OCI-LY7 (cell line): ENCODE measurements around the gene AGXT2.

Experiments
- CTCF ChIP-seq: fragments of 200-600 bp; sonication (generic); conservative IDR thresholded peaks from 2 replicates; pipeline ENCODE4 v1.5.1; 2014; ENCODE audit warnings: mild to moderate bottlenecking, antibody characterized with exemption, low read length, moderate library complexity, mixed read lengths
- EZH2phosphoT487 ChIP-seq: fragments of 200-600 bp; sonication (generic); IDR thresholded peaks from 2 replicates; pipeline ENCODE4 v1.6.1; 2018; ENCODE audit warnings: low read depth, borderline replicate concordance, mild to moderate bottlenecking, mixed run types, antibody characterized with exemption, low read length, moderate library complexity, mixed read lengths

- no peak for TF ChIP-seq CTCF
- TF ChIP-seq EZH2phosphoT487: no peak
These were observed 11.2 kb downstream of the AGXT2 start for GRCh38 chr5:35036536-35036935.
